Measurements from ENCODE around the gene MRAS.

Gene MRAS

GRCh38 chr3:138399766-138400165 is 51.4 kb downstream of the MRAS start:
- H3K4me3 ChIP-seq (ENCODE audit: control insufficient read depth, low read depth, low read length): no peak overlapping the region

DNA sequence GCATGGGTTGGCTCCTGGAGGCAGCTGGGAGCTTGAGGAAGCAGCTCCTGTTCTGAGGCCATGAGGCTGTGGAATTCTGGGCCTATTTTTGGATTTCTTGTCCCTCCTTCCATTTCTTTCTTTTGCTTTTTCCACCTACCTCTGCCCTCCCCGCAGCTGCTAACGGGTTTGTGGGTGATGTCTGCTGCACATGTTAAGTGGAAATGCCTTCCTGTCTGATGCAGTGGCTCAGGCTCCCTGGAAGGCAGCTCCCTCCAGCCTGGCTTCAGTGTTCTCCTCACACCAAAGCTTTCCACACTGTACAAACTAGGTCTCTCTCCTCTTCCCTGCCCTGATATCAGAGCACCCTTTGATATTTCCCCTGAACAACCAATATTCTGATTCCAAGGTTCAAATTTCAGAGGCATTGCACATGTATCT is 52.3 kb downstream of the MRAS start:
- TF ChIP-seq, protein P1, sequence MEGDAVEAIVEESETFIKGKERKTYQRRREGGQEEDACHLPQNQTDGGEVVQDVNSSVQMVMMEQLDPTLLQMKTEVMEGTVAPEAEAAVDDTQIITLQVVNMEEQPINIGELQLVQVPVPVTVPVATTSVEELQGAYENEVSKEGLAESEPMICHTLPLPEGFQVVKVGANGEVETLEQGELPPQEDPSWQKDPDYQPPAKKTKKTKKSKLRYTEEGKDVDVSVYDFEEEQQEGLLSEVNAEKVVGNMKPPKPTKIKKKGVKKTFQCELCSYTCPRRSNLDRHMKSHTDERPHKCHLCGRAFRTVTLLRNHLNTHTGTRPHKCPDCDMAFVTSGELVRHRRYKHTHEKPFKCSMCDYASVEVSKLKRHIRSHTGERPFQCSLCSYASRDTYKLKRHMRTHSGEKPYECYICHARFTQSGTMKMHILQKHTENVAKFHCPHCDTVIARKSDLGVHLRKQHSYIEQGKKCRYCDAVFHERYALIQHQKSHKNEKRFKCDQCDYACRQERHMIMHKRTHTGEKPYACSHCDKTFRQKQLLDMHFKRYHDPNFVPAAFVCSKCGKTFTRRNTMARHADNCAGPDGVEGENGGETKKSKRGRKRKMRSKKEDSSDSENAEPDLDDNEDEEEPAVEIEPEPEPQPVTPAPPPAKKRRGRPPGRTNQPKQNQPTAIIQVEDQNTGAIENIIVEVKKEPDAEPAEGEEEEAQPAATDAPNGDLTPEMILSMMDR (IDR thresholded peaks at IDR 0.05; ENCODE audit: control insufficient read depth, insufficient read depth, low read depth, low read length, missing control alignments): no peak
- no peak overlapping the region for H3K4me3 ChIP-seq (ENCODE audit: control insufficient read depth, low read depth, low read length)
- DNase-seq (ENCODE audit: low read depth): no peak

More at GRCh38 chr3:138399766-138400165, 51.4 kb downstream of the MRAS start:
- TF ChIP-seq, protein P1 (IDR thresholded peaks at IDR 0.05; ENCODE audit: control insufficient read depth, insufficient read depth, low read depth, low read length, missing control alignments): no peak
- DNase-seq (ENCODE audit: low read depth): no peak

GRCh38 chr3:138401834-138402233 is 53.5 kb downstream of the MRAS start:
- no peak overlapping the region for H3K4me3 ChIP-seq (ENCODE audit: control insufficient read depth, low read depth, low read length)
- TF ChIP-seq, protein P1 (IDR thresholded peaks at IDR 0.05; ENCODE audit: control insufficient read depth, insufficient read depth, low read depth, low read length, missing control alignments): no peak
- DNase-seq (ENCODE audit: low read depth): no peak

DNA sequence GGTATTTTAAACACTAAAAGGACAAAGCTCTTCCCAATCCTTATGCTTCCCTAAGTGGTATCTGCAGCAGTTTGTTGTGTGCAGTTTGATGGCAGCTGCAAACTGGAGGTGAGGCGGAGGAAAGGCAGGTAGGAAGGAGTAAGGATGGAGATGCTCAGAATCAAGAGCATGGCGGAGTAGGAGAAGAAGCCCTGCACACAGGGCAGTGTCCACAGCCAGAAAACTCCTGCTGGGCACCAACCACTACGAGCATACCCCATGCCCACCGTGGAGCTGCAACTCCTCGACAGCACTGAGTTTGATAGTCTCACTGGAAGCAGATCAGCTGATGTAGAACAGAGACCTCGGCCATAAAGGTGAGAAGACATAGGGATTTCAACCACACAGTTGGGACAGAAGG is 55.7 kb downstream of the MRAS start:
- DNase-seq (ENCODE audit: low read depth): no peak
- no peak overlapping the region for H3K4me3 ChIP-seq (ENCODE audit: control insufficient read depth, low read depth, low read length)
- TF ChIP-seq, protein P1 (IDR thresholded peaks at IDR 0.05; ENCODE audit: control insufficient read depth, insufficient read depth, low read depth, low read length, missing control alignments): no peak

- no peak overlapping the region for H3K4me3 ChIP-seq (ENCODE audit: control insufficient read depth, low read depth, low read length)
- TF ChIP-seq, protein P1 (IDR thresholded peaks at IDR 0.05; ENCODE audit: control insufficient read depth, insufficient read depth, low read depth, low read length, missing control alignments): no peak
- DNase-seq (ENCODE audit: low read depth): no peak
Observed at GRCh38 chr3:138405001-138405400, 56.6 kb downstream of the MRAS start.

GRCh38 chr3:138405486-138405885 is 57.1 kb downstream of the MRAS start:
- H3K4me3 ChIP-seq (ENCODE audit: control insufficient read depth, low read depth, low read length): no peak overlapping the region
- TF ChIP-seq, protein P1 (IDR thresholded peaks at IDR 0.05; ENCODE audit: control insufficient read depth, insufficient read depth, low read depth, low read length, missing control alignments): no peak
- DNase-seq (ENCODE audit: low read depth): no peak

GRCh38 chr3:138406606-138407005 is 58.2 kb downstream of the MRAS start:
- TF ChIP-seq, protein P1 (IDR thresholded peaks at IDR 0.05; ENCODE audit: control insufficient read depth, insufficient read depth, low read depth, low read length, missing control alignments): no peak
- DNase-seq (ENCODE audit: low read depth): no peak
- no peak overlapping the region for H3K4me3 ChIP-seq (ENCODE audit: control insufficient read depth, low read depth, low read length)
